GM10266 (cell line): ENCODE results near the gene KCNH1.

Source experiments
- DNase-seq: peaks from one replicate; pipeline ENCODE4 v3.0.0; 2012; ENCODE audit errors: extremely low spot score
- TF ChIP-seq, protein P1 (sequence below): IDR thresholded peaks from 2 replicates; pipeline ENCODE4 v1.5.1; 2012; ENCODE audit warnings: mild to moderate bottlenecking, low read depth; ENCODE audit not compliant: control insufficient read depth, insufficient read depth; ENCODE audit errors: missing control alignments

Gene KCNH1

DNA sequence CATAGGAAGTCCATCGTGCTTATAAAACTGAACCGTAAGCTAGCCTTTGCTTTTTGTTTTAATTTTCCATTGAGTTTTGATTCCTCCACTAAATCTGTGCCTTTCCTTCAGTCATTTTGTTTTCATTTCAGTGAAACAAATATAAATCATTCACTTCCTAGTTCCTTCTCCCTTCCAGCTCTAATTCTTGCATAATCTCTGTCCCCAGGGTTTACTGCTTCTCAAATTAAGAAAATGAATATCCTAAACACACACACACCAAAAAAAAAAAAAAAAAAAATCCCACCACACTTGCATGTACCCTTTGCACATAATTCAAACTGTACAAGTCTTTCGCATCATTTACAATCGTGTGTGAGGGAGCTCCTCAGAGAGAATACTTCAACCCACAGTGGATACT, 6.8 kb downstream of the KCNH1 start:
- no peak for DNase-seq
- TF ChIP-seq, protein P1, sequence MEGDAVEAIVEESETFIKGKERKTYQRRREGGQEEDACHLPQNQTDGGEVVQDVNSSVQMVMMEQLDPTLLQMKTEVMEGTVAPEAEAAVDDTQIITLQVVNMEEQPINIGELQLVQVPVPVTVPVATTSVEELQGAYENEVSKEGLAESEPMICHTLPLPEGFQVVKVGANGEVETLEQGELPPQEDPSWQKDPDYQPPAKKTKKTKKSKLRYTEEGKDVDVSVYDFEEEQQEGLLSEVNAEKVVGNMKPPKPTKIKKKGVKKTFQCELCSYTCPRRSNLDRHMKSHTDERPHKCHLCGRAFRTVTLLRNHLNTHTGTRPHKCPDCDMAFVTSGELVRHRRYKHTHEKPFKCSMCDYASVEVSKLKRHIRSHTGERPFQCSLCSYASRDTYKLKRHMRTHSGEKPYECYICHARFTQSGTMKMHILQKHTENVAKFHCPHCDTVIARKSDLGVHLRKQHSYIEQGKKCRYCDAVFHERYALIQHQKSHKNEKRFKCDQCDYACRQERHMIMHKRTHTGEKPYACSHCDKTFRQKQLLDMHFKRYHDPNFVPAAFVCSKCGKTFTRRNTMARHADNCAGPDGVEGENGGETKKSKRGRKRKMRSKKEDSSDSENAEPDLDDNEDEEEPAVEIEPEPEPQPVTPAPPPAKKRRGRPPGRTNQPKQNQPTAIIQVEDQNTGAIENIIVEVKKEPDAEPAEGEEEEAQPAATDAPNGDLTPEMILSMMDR = no peak

DNA sequence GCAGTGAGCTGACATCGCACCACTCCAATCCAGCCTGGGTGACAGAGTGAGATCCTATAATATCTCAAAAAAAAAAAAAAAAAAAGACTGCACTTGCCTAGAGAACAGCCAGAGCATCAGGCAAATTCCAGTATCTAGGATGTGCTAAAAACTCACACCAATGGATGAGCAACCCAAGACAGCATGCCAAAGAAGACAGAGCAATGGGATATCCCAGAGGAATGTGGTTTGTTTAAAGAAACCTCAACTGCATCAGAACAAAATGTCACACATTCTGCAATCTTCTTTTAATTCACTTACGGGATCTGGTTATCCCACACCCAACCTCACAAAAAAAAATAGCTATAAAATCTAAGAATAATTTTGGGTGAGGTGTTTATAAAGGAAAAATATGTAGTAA, 7.3 kb downstream of the KCNH1 start:
- TF ChIP-seq, protein P1 = no peak
- DNase-seq = no peak

DNA sequence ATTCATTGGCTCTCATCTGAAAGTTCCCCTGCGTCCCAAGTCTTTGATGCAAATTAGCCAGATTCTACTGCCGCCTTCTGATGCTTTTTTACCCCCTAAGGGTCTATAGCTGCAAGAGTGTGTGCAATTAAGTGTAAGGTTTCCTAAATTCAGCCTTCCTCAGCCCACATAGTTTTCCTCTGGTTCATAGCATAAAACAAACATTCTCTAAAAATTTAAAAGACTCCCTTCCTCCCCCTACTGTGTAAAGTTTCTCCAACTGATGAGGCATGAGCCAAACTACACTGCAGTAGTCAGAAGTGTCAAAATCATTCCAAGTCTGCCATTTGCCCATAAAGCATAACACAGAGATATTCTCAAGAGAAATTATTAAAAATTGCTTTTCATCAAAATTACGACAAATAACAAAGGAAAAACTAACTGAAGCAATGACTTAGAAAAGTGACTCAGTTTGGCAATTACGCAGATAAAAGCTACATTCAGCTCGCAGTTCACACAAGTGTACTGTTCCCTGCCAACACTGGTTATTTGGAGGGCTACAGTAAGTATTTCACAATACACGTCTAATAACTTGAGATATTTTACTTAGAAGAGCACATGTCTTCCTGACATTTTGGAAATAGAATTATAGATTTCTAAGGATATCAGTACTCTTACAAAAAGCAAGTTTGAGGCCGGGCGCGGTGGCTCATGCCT, 15.4 kb downstream of the KCNH1 start:
- TF ChIP-seq, protein P1 = no peak
- no peak for DNase-seq

DNA sequence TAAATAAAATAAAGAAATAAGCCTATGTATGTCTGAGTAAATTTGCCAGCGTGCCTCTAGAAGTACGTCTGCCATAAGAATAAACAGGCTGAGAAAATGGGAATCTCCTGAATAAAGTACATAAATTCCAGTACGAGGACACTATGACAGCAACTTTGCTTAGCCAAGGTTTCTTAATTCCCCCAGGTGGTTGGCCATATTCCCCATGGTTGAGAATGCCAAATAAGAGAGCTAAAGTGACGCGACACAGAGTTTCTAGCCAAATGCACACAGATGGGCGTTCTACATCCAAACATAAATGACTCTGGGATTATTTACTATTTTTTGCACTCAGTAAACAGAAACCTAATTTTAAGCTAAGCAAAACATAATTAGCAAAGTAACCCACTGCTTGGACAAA, 19.5 kb downstream of the KCNH1 start:
- no peak for DNase-seq
- TF ChIP-seq, protein P1 = no peak

DNA sequence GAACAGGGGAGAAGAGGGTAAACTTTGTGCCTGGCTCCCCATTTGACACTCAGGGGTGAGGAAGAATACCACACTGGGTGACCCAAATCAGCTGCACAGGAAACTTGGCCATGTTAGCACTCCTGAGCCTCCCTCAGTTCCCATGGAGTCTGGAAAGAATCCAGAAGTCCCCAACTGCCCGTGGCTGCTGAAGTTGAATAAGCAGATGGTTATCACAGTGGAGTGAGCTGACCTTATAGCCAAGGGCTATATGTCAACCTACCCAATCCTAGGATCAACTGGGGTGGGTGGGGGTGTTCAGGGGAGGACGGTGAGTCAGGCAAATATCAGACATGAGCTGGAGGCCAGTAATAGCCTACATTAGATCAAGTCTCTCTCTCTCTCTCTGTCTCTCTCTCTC, 20.4 kb downstream of the KCNH1 start:
- DNase-seq = no peak
- TF ChIP-seq, protein P1 = no peak

DNA sequence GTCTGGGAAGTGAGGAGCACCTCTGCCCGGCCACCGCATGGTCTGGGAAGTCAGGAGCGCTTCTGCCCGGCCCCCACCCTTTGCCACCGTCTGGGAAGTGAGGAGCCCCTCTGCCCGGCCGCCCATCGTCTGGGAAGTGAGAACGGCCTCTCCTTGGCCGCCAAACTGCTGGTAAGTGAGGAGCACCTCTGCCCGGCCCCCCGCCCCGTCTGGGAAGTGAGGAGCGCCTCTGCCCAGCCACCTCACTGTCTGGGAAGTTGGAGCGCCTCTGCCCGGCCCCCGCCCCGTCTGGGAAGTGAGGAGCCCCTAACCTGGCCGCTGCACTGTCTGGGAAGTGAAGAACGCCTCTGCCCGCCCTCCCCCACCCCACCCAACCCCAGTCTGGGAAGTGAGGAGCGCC, 22.6 kb downstream of the KCNH1 start:
- TF ChIP-seq, protein P1 = no peak
- DNase-seq = no peak

DNA sequence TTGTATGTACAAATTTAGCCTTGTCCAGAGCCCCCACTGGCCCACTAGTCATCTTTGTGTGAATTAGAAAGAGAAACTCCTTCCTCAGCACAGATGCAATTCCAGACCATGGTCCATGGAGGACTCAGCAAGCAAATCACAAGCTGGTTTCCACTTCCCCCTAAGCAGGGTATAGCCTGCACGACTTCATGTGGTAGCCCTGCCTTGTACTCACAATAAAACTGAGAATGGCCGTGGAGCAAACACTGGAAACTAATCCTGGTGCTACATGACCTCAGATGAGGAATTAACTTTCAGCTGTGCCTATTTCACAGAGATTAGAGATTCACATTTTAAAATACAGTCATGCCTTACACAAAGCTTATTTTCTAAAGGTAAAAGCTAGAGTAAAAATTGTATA, 32.5 kb downstream of the KCNH1 start:
- TF ChIP-seq, protein P1 = no peak
- no peak for DNase-seq
